Activated T-helper 2 cell treated with anti-CD3 and anti-CD28 coated beads, Interferon-gamma antibody, Interleukin-2, Interleukin-4, amounts not matched to agents 10 μg/mL and 5 μg/mL and 100 μg/mL, durations not matched to agents 14 hours and 24 hours and 36 hours (primary cell): ENCODE results near the gene HGD. TPM values are rescaled to one million over a fixed set of nuclear protein-coding genes. Genes with fewer than 3 reads are reported as not detected.

Experiments used
- DNase-seq: peaks from one replicate; pipeline ENCODE4 v3.0.0; 2021; ENCODE audit warnings: low spot score
- H3K27ac Mint-ChIP-seq: one replicate; pipeline ENCODE4 v1.8.0; 2021; ENCODE audit warnings: mixed read lengths
- H3K27me3 Mint-ChIP-seq: one replicate; pipeline ENCODE4 v1.8.0; 2021; ENCODE audit warnings: low read depth, mixed read lengths
- H3K36me3 Mint-ChIP-seq: one replicate; pipeline ENCODE4 v1.8.0; 2021; ENCODE audit warnings: low read depth, mixed read lengths
- H3K4me1 Mint-ChIP-seq: one replicate; pipeline ENCODE4 v1.8.0; 2021; ENCODE audit warnings: low read depth, mixed read lengths
- H3K4me3 Mint-ChIP-seq: one replicate; pipeline ENCODE4 v1.8.0; 2021; ENCODE audit warnings: low read depth, mild to moderate bottlenecking, moderate library complexity, mixed read lengths
- H3K9me3 Mint-ChIP-seq: one replicate; pipeline ENCODE4 v1.8.0; 2021; ENCODE audit warnings: mixed read lengths
- intact Hi-C: fragments of 100-400 bp; cut with micrococcal nuclease; formaldehyde crosslinking; loops from one replicate; pipeline ENCODE4 v1.15.1; 2023
- total RNA-seq: library from RNA; stranded (reverse); gene quantifications from 2 replicates; pipeline ENCODE4 v1.2.3, GENCODE V29; 2022

The HGD gene
- total RNA-seq, 1 donor from 2014 or later, result 0.14 TPM

GRCh38 chr3:120670576-120670975 lies 11.5 kb downstream of the HGD start:
- Mint-ChIP-seq H3K36me3 (no peaks in the 10 kb centered on the region), H3K4me1 (no peaks in the 10 kb centered on the region)

GRCh38 chr3:120664926-120665325 lies 17.1 kb downstream of the HGD start:
- no peak overlapping the region for H3K4me3 Mint-ChIP-seq
- no peak for DNase-seq
- intact Hi-C loops, result no loop called here
- H3K27ac Mint-ChIP-seq, result no peak overlapping the region
- no peaks in the 10 kb centered on the region for H3K36me3 Mint-ChIP-seq
- H3K4me1 Mint-ChIP-seq, result no peaks in the 10 kb centered on the region
- H3K27me3 Mint-ChIP-seq, result peaks cover 23% of the 10 kb centered on the region
- H3K9me3 Mint-ChIP-seq, result no peaks in the 10 kb centered on the region

More at GRCh38 chr3:120670576-120670975, 11.5 kb downstream of the HGD start:
- no peak overlapping the region for H3K27ac Mint-ChIP-seq
- intact Hi-C loops, result no loop called here
- peaks cover 9% of the 10 kb centered on the region for H3K27me3 Mint-ChIP-seq
- H3K4me3 Mint-ChIP-seq, result no peak overlapping the region
- DNase-seq, result no peak
- H3K9me3 Mint-ChIP-seq, result no peaks in the 10 kb centered on the region

GRCh38 chr3:120661945-120662344 lies 20.1 kb downstream of the HGD start:
- no peaks in the 10 kb centered on the region for H3K4me1 Mint-ChIP-seq
- no peaks in the 10 kb centered on the region for H3K9me3 Mint-ChIP-seq
- no peak for DNase-seq
- H3K27ac Mint-ChIP-seq, result no peak overlapping the region
- no peaks in the 10 kb centered on the region for H3K36me3 Mint-ChIP-seq
- peaks cover 23% of the 10 kb centered on the region for H3K27me3 Mint-ChIP-seq
- H3K4me3 Mint-ChIP-seq, result no peak overlapping the region
- intact Hi-C loops, result no loop called here

- intact Hi-C loops, result no loop called here
- peaks cover 23% of the 10 kb centered on the region for H3K27me3 Mint-ChIP-seq
Observed at GRCh38 chr3:120661106-120661905, 20.7 kb downstream of the HGD start.

GRCh38 chr3:120659834-120660233 lies 22.2 kb downstream of the HGD start:
- no peak for DNase-seq
- Mint-ChIP-seq H3K27me3 (peaks cover 16% of the 10 kb centered on the region), H3K4me1 (no peaks in the 10 kb centered on the region), H3K36me3 (no peaks in the 10 kb centered on the region), H3K9me3 (no peaks in the 10 kb centered on the region), H3K4me3 (no peak overlapping the region), H3K27ac (no peak overlapping the region)
- intact Hi-C loops, result no loop called here

More at GRCh38 chr3:120661106-120661905, 20.7 kb downstream of the HGD start:
- Mint-ChIP-seq H3K27ac (no peak overlapping the region), H3K36me3 (no peaks in the 10 kb centered on the region), H3K9me3 (no peaks in the 10 kb centered on the region), H3K4me1 (no peaks in the 10 kb centered on the region), H3K4me3 (no peak overlapping the region)
- DNase-seq, result no peak

GRCh38 chr3:120659285-120659684 lies 22.8 kb downstream of the HGD start:
- no peak for DNase-seq
- no peaks in the 10 kb centered on the region for H3K36me3 Mint-ChIP-seq
- H3K4me3 Mint-ChIP-seq, result no peak overlapping the region
- peaks cover 15% of the 10 kb centered on the region for H3K27me3 Mint-ChIP-seq
- no peaks in the 10 kb centered on the region for H3K4me1 Mint-ChIP-seq
- H3K9me3 Mint-ChIP-seq, result no peaks in the 10 kb centered on the region
- H3K27ac Mint-ChIP-seq, result no peak overlapping the region
- intact Hi-C loops, result no loop called here

- intact Hi-C loops, result no loop called here
- no peaks in the 10 kb centered on the region for H3K36me3 Mint-ChIP-seq
- H3K4me1 Mint-ChIP-seq, result no peaks in the 10 kb centered on the region
- no peak overlapping the region for H3K27ac Mint-ChIP-seq
- DNase-seq, result no peak
- no peaks in the 10 kb centered on the region for H3K9me3 Mint-ChIP-seq
- no peaks in the 10 kb centered on the region for H3K27me3 Mint-ChIP-seq
- no peak overlapping the region for H3K4me3 Mint-ChIP-seq
Observed at GRCh38 chr3:120652896-120653545, 29.0 kb downstream of the HGD start.

- H3K9me3 Mint-ChIP-seq, result no peaks in the 10 kb centered on the region
- H3K27me3 Mint-ChIP-seq, result no peaks in the 10 kb centered on the region
- no peak for DNase-seq
- no peaks in the 10 kb centered on the region for H3K4me1 Mint-ChIP-seq
- H3K36me3 Mint-ChIP-seq, result no peaks in the 10 kb centered on the region
- no peak overlapping the region for H3K4me3 Mint-ChIP-seq
- H3K27ac Mint-ChIP-seq, result no peak overlapping the region
- intact Hi-C loops, result no loop called here
Observed at GRCh38 chr3:120652281-120652680, 29.8 kb downstream of the HGD start.

GRCh38 chr3:120650311-120650710 lies 31.7 kb downstream of the HGD start:
- Mint-ChIP-seq H3K27me3 (no peaks in the 10 kb centered on the region), H3K36me3 (no peaks in the 10 kb centered on the region), H3K27ac (no peak overlapping the region), H3K4me1 (no peaks in the 10 kb centered on the region), H3K4me3 (no peak overlapping the region), H3K9me3 (no peaks in the 10 kb centered on the region)
- no peak for DNase-seq
- intact Hi-C loops, result no loop called here

- H3K4me1 Mint-ChIP-seq, result no peaks in the 10 kb centered on the region
- H3K9me3 Mint-ChIP-seq, result no peaks in the 10 kb centered on the region
- H3K4me3 Mint-ChIP-seq, result no peak overlapping the region
- intact Hi-C loops, result no loop called here
- H3K27ac Mint-ChIP-seq, result no peak overlapping the region
- DNase-seq, result no peak
- H3K27me3 Mint-ChIP-seq, result no peaks in the 10 kb centered on the region
- H3K36me3 Mint-ChIP-seq, result no peaks in the 10 kb centered on the region
Observed at GRCh38 chr3:120649830-120650233, 32.2 kb downstream of the HGD start.

- Mint-ChIP-seq H3K27ac (no peak overlapping the region), H3K4me1 (no peaks in the 10 kb centered on the region), H3K9me3 (no peaks in the 10 kb centered on the region), H3K27me3 (no peaks in the 10 kb centered on the region), H3K36me3 (no peaks in the 10 kb centered on the region), H3K4me3 (no peak overlapping the region)
- intact Hi-C loops, result no loop called here
- no peak for DNase-seq
Observed at GRCh38 chr3:120648290-120648689, 33.7 kb downstream of the HGD start.

GRCh38 chr3:120646771-120647432 lies 35.1 kb downstream of the HGD start:
- no peak for DNase-seq
- Mint-ChIP-seq H3K27ac (no peak overlapping the region), H3K27me3 (no peaks in the 10 kb centered on the region), H3K4me1 (no peaks in the 10 kb centered on the region), H3K36me3 (no peaks in the 10 kb centered on the region), H3K4me3 (no peak overlapping the region), H3K9me3 (no peaks in the 10 kb centered on the region)
- intact Hi-C loops, result no loop called here
